Measurements from ENCODE around the gene POU4F1. TPM values are rescaled to one million over a fixed set of nuclear protein-coding genes. Genes with fewer than 3 reads are reported as not detected.

Gene POU4F1
- total and polyA plus RNA-seq, 2 donors (not counting 3 experiments of a cell fraction or from before 2014, with no cell fraction given) = 0.30 to 1.1 TPM

- DNase-seq (ENCODE audit: low read depth, low spot score) (no peak), FAIRE-seq (no peak)
- no peak overlapping the region for H3K4me3 ChIP-seq (replicated peaks in 1 of 3; ENCODE audit: insufficient read depth in 1 of 3, low read depth in 1 of 3, low read length in 3 of 3)
- H3K9ac ChIP-seq (replicated peaks; ENCODE audit: extremely low read depth, insufficient read depth, low read length) = no peak overlapping the region
- H3K4me2 ChIP-seq (ENCODE audit: insufficient read depth, low read length) = no peak overlapping the region
- H3K9me1 ChIP-seq (replicated peaks; ENCODE audit: control insufficient read depth, extremely low read depth, insufficient read depth, low read length) = no peaks in the 10 kb centered on the region
- no peaks in the 10 kb centered on the region for H3K79me2 ChIP-seq (ENCODE audit: control insufficient read depth, insufficient read depth, low read length)
- no peaks in the 10 kb centered on the region for H4K20me1 ChIP-seq (replicated peaks; ENCODE audit: control insufficient read depth, extremely low read depth, insufficient read depth, low read length)
- intact Hi-C loops (cut with micrococcal nuclease) = no loop called here
- CTCF ChIA-PET = interaction anchor here (1.2 kb wide), 1 partner anchor 10 kb away, joined by 3 read pairs; no protein-coding TSS in a partner anchor
- BruUV-seq (replicated peaks) = no TSS peak
- no peak overlapping the region for H3K27ac ChIP-seq (ENCODE audit: insufficient read depth, low read depth, low read length)
- no peak overlapping the region for H2AFZ ChIP-seq (ENCODE audit: low read depth, low read length)
- H3K36me3 ChIP-seq (ENCODE audit: control insufficient read depth in 2 of 2, extremely low read depth in 1 of 2, insufficient read depth in 2 of 2, low read length in 2 of 2) = peaks cover 2 to 14% of the 10 kb centered on the region in 2 experiments
- dilution Hi-C loops (cut with MboI; ENCODE audit: extremely low pct_ligation_motif_present, low sequenced_read_pairs) = no loop called here
- TF ChIP-seq EZH2 (IDR thresholded peaks at IDR 0.05; ENCODE audit: borderline replicate concordance, low read depth, low read length, severe bottlenecking) = no peak
- no peak for TF ChIP-seq POLR2AphosphoS5 (IDR thresholded peaks at IDR 0.05; ENCODE audit: insufficient read depth, low read depth, low read length)
- TF ChIP-seq FOS (IDR thresholded peaks at IDR 0.05; ENCODE audit: borderline replicate concordance, insufficient read depth, low read length) = no peak
- TF ChIP-seq CTCF (IDR thresholded peaks at IDR 0.05; ENCODE audit: extremely low read depth in 1 of 2, insufficient read depth in 1 of 2, low read depth in 1 of 2, low read length in 2 of 2) = no peak
- TF ChIP-seq JUN (IDR thresholded peaks at IDR 0.05; ENCODE audit: borderline replicate concordance, insufficient read depth, insufficient read length, low read depth) = no peak
- H3K9me3 ChIP-seq (replicated peaks; ENCODE audit: control insufficient read depth, insufficient read depth, low read length) = no peaks in the 10 kb centered on the region
- H3K27me3 ChIP-seq (ENCODE audit: control insufficient read depth in 2 of 2, insufficient read depth in 2 of 2, low read length in 2 of 2) = no peaks in the 10 kb centered on the region
- POLR2A ChIA-PET = no interaction called here
- no peaks in the 10 kb centered on the region for H3K4me1 ChIP-seq (ENCODE audit: control insufficient read depth, extremely low read depth, insufficient read depth, low read length)
Observed at GRCh38 chr13:78636495-78636894, 33.1 kb upstream of the POU4F1 start.

GRCh38 chr13:78632996-78633395 lies 29.6 kb upstream of the POU4F1 start:
- intact Hi-C loops (cut with micrococcal nuclease) = no loop called here
- H3K9me1 ChIP-seq (replicated peaks; ENCODE audit: control insufficient read depth, extremely low read depth, insufficient read depth, low read length) = no peaks in the 10 kb centered on the region
- no peaks in the 10 kb centered on the region for H3K4me1 ChIP-seq (ENCODE audit: control insufficient read depth, extremely low read depth, insufficient read depth, low read length)
- no peaks in the 10 kb centered on the region for H3K9me3 ChIP-seq (replicated peaks; ENCODE audit: control insufficient read depth, insufficient read depth, low read length)
- H3K27ac ChIP-seq (ENCODE audit: insufficient read depth, low read depth, low read length) = no peak overlapping the region
- BruUV-seq (replicated peaks) = no TSS peak
- TF ChIP-seq JUN (IDR thresholded peaks at IDR 0.05; ENCODE audit: borderline replicate concordance, insufficient read depth, insufficient read length, low read depth) (no peak), GATA2 (IDR thresholded peaks at IDR 0.05; ENCODE audit: insufficient read depth, insufficient read length, low read depth, low read length) (no peak), CTCF (IDR thresholded peaks at IDR 0.05; ENCODE audit: extremely low read depth in 1 of 2, insufficient read depth in 1 of 2, low read depth in 1 of 2, low read length in 2 of 2) (no peak), POLR2AphosphoS5 (IDR thresholded peaks at IDR 0.05; ENCODE audit: insufficient read depth, low read depth, low read length) (no peak), EZH2 (IDR thresholded peaks at IDR 0.05; ENCODE audit: borderline replicate concordance, low read depth, low read length, severe bottlenecking) (no peak), MYC (IDR thresholded peaks at IDR 0.05; ENCODE audit: low read depth, low read length) (no peak), FOS (IDR thresholded peaks at IDR 0.05; ENCODE audit: borderline replicate concordance, insufficient read depth, low read length) (no peak), POLR2A (IDR thresholded peaks at IDR 0.05; ENCODE audit: low read depth, low read length) (no peak)
- TF ChIP-seq, protein P1, sequence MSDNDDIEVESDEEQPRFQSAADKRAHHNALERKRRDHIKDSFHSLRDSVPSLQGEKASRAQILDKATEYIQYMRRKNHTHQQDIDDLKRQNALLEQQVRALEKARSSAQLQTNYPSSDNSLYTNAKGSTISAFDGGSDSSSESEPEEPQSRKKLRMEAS (IDR thresholded peaks at IDR 0.05; ENCODE audit: insufficient read depth, insufficient read length) = no peak
- H3K79me2 ChIP-seq (ENCODE audit: control insufficient read depth, insufficient read depth, low read length) = no peaks in the 10 kb centered on the region
- H3K4me3 ChIP-seq (replicated peaks in 1 of 3; ENCODE audit: insufficient read depth in 1 of 3, low read depth in 1 of 3, low read length in 3 of 3) = no peak overlapping the region
- FAIRE-seq = no peak
- DNase-seq (ENCODE audit: low read depth, low spot score) = no peak
- peaks cover 2 to 15% of the 10 kb centered on the region in 2 experiments for H3K36me3 ChIP-seq (ENCODE audit: control insufficient read depth in 2 of 2, extremely low read depth in 1 of 2, insufficient read depth in 2 of 2, low read length in 2 of 2)
- dilution Hi-C loops (cut with MboI; ENCODE audit: extremely low pct_ligation_motif_present, low sequenced_read_pairs) = no loop called here
- H3K9ac ChIP-seq (replicated peaks; ENCODE audit: extremely low read depth, insufficient read depth, low read length) = no peak overlapping the region
- H2AFZ ChIP-seq (ENCODE audit: low read depth, low read length) = no peak overlapping the region
- ChIA-PET POLR2A (no interaction called here), CTCF (interaction anchor here (1.1 to 1.6 kb wide), 2 partner anchors 10 to 16 kb away, joined by 6 read pairs; no protein-coding TSS in a partner anchor)
- H4K20me1 ChIP-seq (replicated peaks; ENCODE audit: control insufficient read depth, extremely low read depth, insufficient read depth, low read length) = no peaks in the 10 kb centered on the region
- no peak overlapping the region for H3K4me2 ChIP-seq (ENCODE audit: insufficient read depth, low read length)
- H3K27me3 ChIP-seq (ENCODE audit: control insufficient read depth in 2 of 2, insufficient read depth in 2 of 2, low read length in 2 of 2) = no peaks in the 10 kb centered on the region
